BLaER1 treated with 17β-estradiol and CSF1 and Interleukin-3, amounts not matched to agents 10 nM and 100 nM (cell line): ENCODE data around the gene NEO1.

Source experiments
- H3K27ac ChIP-seq, 11 experiments: shearing (Covaris generic); formaldehyde crosslinking; 2 replicates each; pipeline ENCODE4 v1.8.1; 2022
- H3K27me3 ChIP-seq, 11 experiments: shearing (Covaris generic); formaldehyde crosslinking; 2 replicates each; pipeline ENCODE4 v1.8.1; 2022
- H3K36me3 ChIP-seq, 11 experiments: shearing (Covaris generic); formaldehyde crosslinking; 2 replicates each; pipeline ENCODE4 v1.8.1; 2022
- H3K4me1 ChIP-seq, 10 experiments: shearing (Covaris generic); formaldehyde crosslinking; 2 replicates each; pipeline ENCODE4 v1.8.1; 2022
- H3K4me2 ChIP-seq, 11 experiments: shearing (Covaris generic); formaldehyde crosslinking; 2 replicates each; pipeline ENCODE4 v1.8.1; 2022
- H3K4me3 ChIP-seq, 10 experiments: shearing (Covaris generic); formaldehyde crosslinking; 2 replicates each; pipeline ENCODE4 v1.8.1; 2022
- H3K9ac ChIP-seq, 11 experiments: shearing (Covaris generic); formaldehyde crosslinking; 2 replicates each; pipeline ENCODE4 v1.8.1; 2022
- H3K9me3 ChIP-seq, 11 experiments: shearing (Covaris generic); formaldehyde crosslinking; replicated peaks in 1 of 11; 2 replicates each; pipeline ENCODE4 v1.8.1; 2022
- H4K20me1 ChIP-seq, 11 experiments: shearing (Covaris generic); formaldehyde crosslinking; 2 replicates each; pipeline ENCODE4 v1.8.1; 2022
- Cebpa-rat ChIP-seq, 11 experiments: shearing (Covaris generic); IDR thresholded peaks; 2 replicates each; pipeline ENCODE4 v1.8.1; 2022

Gene NEO1

DNA sequence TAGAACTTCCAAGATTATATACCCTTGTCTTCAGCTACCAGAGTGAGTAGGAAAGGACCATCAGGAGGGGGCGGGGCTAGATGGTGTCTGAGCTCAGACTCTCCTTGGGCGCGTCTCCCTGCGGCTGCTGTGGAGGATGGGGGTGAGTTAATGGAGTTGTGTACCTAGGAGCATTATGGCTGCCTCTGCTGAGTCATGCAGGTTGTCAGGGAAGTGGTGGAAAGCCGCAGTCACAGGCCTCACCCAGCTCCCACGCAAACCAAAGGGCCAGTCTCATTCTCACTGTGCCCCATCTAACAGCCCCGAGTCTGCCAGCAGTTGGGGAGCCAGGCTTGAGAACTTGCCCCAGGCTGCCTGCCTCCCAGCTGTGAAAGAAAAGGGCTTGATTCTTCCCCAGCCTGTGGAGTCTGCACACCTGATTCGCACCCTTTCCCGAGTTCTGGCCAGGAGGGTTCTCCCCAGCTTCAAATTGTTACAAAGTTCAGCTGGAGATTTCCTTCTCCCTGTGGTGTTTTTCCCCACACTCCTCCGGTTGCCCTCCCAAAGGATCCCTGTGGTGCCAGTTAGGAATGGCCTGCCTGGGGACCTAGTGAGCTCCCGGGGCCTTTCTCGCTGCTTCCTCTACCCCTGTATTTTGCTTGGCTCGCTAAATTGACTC, 173.2 kb downstream of the NEO1 start:
- Histone ChIP-seq H4K20me1 (no peaks in the 10 kb centered on the region), H3K27me3 (no peaks in the 10 kb centered on the region), H3K4me1 (peaks cover 0 to 12% (median 7%) of the 10 kb centered on the region in 10 experiments; a peak in 8 of 20 replicates), H3K4me2 (peak overlapping the region in 1 of 11 experiments; percentile 21; a peak in 2 of 22 replicates), H3K4me3 (no peak overlapping the region), H3K9me3 (no peaks in the 10 kb centered on the region), H3K9ac (no peak overlapping the region), H3K27ac (no peak overlapping the region), H3K36me3 (no peaks in the 10 kb centered on the region)
- TF ChIP-seq Cebpa-rat (IDR thresholded peaks at IDR 0.05), result no peak

DNA sequence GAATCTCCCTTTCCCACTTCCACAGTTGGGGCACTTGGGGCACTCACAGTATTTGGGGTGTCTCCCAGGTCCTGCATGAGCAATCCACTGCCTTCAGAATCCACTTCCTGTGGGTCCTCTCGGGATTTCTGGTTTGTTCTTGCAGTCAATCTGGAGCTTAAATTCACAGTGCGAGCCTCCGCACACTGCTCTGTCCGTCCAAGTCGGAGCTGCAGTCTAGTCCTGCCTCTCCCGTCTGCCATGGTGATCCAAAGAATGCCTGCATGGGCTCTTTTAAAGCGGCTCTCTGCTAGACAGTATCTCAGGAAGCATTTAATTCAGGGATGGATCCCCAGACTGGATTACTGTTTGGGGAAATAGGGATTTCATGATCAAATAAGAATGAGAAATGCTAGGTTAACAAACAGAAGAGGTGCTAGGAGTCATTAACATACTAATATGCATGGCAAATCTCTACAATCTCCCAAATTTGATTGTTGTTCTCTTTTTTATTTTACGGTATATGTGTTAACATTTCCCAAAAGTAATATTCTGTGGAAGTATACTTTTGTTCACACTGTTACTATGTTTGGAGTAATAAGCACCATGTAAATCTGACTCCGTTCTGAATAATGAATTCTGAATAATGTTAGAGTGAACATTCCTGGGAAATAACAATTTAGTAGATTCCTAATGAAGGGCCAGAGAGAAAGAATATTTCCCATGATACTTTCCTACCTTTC, 174.0 kb downstream of the NEO1 start:
- Histone ChIP-seq H3K4me2 (peak overlapping the region in 2 of 11 experiments; percentile 21 to 30; a peak in 4 of 22 replicates), H3K27ac (no peak overlapping the region), H3K27me3 (no peaks in the 10 kb centered on the region), H3K9me3 (no peaks in the 10 kb centered on the region), H4K20me1 (no peaks in the 10 kb centered on the region), H3K4me1 (peaks cover 0 to 12% (median 7%) of the 10 kb centered on the region in 10 experiments; a peak in 8 of 20 replicates), H3K36me3 (no peaks in the 10 kb centered on the region), H3K9ac (no peak overlapping the region), H3K4me3 (no peak overlapping the region)
- TF ChIP-seq Cebpa-rat (IDR thresholded peaks at IDR 0.05), result no peak

DNA sequence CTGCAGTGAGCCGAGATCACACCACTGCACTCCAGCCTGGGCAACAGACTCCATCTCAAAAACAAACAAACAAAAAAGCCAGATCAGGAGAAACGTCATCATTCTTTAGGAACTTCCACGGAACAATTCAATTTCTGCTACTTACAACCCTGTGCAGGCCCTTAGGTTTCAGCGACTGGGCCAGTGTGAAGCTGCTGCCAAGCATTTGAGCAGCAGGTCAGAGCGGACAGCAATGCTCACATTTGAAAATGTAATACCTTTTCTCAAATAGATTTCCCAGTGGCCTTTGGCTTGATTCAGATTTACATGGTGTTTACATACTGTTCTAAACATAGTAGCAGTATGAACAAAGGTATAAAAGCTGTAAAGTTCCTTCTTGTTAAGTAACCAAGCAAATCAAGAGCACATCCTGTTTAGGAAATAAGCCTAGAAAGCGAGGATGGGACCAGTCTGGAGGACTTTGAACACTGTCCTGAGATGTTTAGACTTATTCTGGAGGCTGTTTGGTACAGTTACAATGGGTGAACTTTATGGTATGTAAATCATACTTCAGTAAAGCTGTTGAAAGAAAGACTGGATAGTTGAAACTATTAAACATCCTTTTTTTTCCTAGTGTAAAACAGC, 175.3 kb downstream of the NEO1 start:
- Histone ChIP-seq H3K4me3 (no peak overlapping the region), H3K9me3 (no peaks in the 10 kb centered on the region), H3K27ac (no peak overlapping the region), H3K4me1 (peaks cover 0 to 12% (median 7%) of the 10 kb centered on the region in 10 experiments; a peak in 8 of 20 replicates), H4K20me1 (no peaks in the 10 kb centered on the region), H3K9ac (no peak overlapping the region), H3K36me3 (no peaks in the 10 kb centered on the region), H3K4me2 (peak overlapping the region in 2 of 11 experiments; percentile 2 to 10; a peak in 2 of 22 replicates), H3K27me3 (no peaks in the 10 kb centered on the region)
- TF ChIP-seq Cebpa-rat (IDR thresholded peaks at IDR 0.05), result no peak

DNA sequence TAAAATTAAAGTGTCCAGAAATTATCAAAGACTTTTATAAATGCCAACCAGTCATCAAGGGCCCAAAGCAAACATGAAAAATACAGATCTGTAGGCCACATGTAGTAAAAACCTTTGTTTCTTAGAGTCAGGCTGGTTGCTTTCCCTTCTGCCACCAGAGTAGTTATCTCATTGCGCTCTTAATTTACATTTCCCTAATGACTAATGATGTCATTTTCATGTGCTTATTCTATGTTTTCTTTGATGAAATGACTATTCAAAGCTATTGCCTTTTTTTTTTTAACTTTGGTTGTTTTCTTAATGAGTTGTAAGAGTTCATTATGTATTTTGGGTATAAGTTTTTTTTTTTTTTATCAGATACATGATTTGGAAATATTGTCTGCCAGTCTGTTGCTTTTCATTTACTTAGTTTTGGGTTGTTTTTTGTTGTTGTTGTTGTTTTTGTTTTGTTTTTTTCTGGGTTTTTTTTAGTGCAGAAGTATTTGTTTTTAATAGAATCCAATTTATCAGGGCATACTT, 175.9 kb downstream of the NEO1 start:
- Histone ChIP-seq H3K9me3 (no peaks in the 10 kb centered on the region), H3K4me1 (peaks cover 0 to 12% (median 7%) of the 10 kb centered on the region in 10 experiments; a peak in 8 of 20 replicates), H3K4me3 (no peak overlapping the region), H3K9ac (no peak overlapping the region), H4K20me1 (no peaks in the 10 kb centered on the region), H3K27me3 (no peaks in the 10 kb centered on the region), H3K36me3 (no peaks in the 10 kb centered on the region), H3K27ac (no peak overlapping the region), H3K4me2 (peak overlapping the region in 1 of 11 experiments; percentile 2; a peak in 1 of 22 replicates)
- no peak for TF ChIP-seq Cebpa-rat (IDR thresholded peaks at IDR 0.05)

- no peak overlapping the region for H3K4me3 ChIP-seq
- H3K27ac ChIP-seq, result no peak overlapping the region
- no peak for TF ChIP-seq Cebpa-rat (IDR thresholded peaks at IDR 0.05)
- no peaks in the 10 kb centered on the region for H4K20me1 ChIP-seq
- H3K4me2 ChIP-seq, result no peak overlapping the region
- H3K9me3 ChIP-seq, result no peaks in the 10 kb centered on the region
- H3K4me1 ChIP-seq, result peaks cover 0 to 10% (median 3%) of the 10 kb centered on the region in 10 experiments; a peak in 4 of 20 replicates
- 0 out of 22 replicates have a peak, but pooled peaks cover 0 to 8% (median 0%) of the 10 kb centered on the region in 11 experiments for H3K36me3 ChIP-seq
- H3K9ac ChIP-seq, result no peak overlapping the region
- no peaks in the 10 kb centered on the region for H3K27me3 ChIP-seq
Measured at GRCh38 chr15:73231661-73232419, 179.6 kb downstream of the NEO1 start.

- no peak for TF ChIP-seq Cebpa-rat (IDR thresholded peaks at IDR 0.05)
- no peaks in the 10 kb centered on the region for H4K20me1 ChIP-seq
- no peaks in the 10 kb centered on the region for H3K9me3 ChIP-seq
- no peak overlapping the region for H3K4me2 ChIP-seq
- H3K27me3 ChIP-seq, result no peaks in the 10 kb centered on the region
- peaks cover 0 to 3% (median under 1%) of the 10 kb centered on the region in 10 experiments; a peak in 4 of 20 replicates for H3K4me1 ChIP-seq
- H3K4me3 ChIP-seq, result no peak overlapping the region
- H3K36me3 ChIP-seq, result 0 out of 22 replicates have a peak, but pooled peaks cover 0 to 12% (median 0%) of the 10 kb centered on the region in 11 experiments
- no peak overlapping the region for H3K27ac ChIP-seq
- H3K9ac ChIP-seq, result no peak overlapping the region
Measured at GRCh38 chr15:73232776-73233175, 180.5 kb downstream of the NEO1 start.

GRCh38 chr15:73233623-73234022, 181.4 kb downstream of the NEO1 start:
- H4K20me1 ChIP-seq, result no peaks in the 10 kb centered on the region
- H3K9me3 ChIP-seq, result no peaks in the 10 kb centered on the region
- 0 out of 22 replicates have a peak, but pooled peaks cover 0 to 12% (median 0%) of the 10 kb centered on the region in 11 experiments for H3K36me3 ChIP-seq
- no peak overlapping the region for H3K27ac ChIP-seq
- no peak for TF ChIP-seq Cebpa-rat (IDR thresholded peaks at IDR 0.05)
- no peak overlapping the region for H3K4me3 ChIP-seq
- no peak overlapping the region for H3K9ac ChIP-seq
- no peaks in the 10 kb centered on the region for H3K27me3 ChIP-seq
- H3K4me2 ChIP-seq, result no peak overlapping the region
- H3K4me1 ChIP-seq, result no peaks in the 10 kb centered on the region

DNA sequence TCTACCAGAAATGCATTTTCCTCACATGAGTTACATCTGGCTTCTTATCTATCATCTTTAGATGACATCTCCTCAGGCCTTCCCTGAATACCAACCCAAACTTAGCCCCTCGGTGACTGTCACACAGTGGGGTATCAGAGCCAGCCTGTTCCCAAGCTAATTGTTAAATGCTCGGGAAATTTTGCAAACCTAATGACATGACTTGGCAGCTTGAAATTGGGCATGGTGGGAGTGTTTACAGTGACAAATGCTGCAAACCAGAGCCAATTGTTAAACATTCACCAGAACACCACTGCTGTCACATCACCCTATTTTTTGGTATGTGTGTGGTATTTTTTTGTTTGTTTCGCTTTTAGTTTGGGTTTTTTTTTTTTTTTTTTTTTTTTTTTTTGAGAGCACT, 185.6 kb downstream of the NEO1 start:
- H3K27me3 ChIP-seq, result no peaks in the 10 kb centered on the region
- H4K20me1 ChIP-seq, result no peaks in the 10 kb centered on the region
- 0 out of 22 replicates have a peak, but pooled peaks cover 0 to 12% (median 0%) of the 10 kb centered on the region in 11 experiments for H3K36me3 ChIP-seq
- no peaks in the 10 kb centered on the region for H3K4me1 ChIP-seq
- H3K9ac ChIP-seq, result no peak overlapping the region
- H3K4me2 ChIP-seq, result no peak overlapping the region
- TF ChIP-seq Cebpa-rat (IDR thresholded peaks at IDR 0.05), result no peak
- H3K9me3 ChIP-seq, result no peaks in the 10 kb centered on the region
- H3K27ac ChIP-seq, result no peak overlapping the region
- no peak overlapping the region for H3K4me3 ChIP-seq
